Central memory CD4-positive, alpha-beta T cell (primary cell): Measurements from ENCODE around the gene PARVB.
"Not testable (repeated sequence)": the region's sequence is repeated elsewhere in the genome, so short reads cannot be mapped to it uniquely, and the experiment has no call there.

Experiments used
- DNase-seq: peaks from one replicate; pipeline ENCODE4 v3.0.0; 2022

The PARVB gene

GRCh38 chr22:43998679-43999264 is 25.3 kb upstream of the PARVB start:
- DNase-seq = no peak

DNA sequence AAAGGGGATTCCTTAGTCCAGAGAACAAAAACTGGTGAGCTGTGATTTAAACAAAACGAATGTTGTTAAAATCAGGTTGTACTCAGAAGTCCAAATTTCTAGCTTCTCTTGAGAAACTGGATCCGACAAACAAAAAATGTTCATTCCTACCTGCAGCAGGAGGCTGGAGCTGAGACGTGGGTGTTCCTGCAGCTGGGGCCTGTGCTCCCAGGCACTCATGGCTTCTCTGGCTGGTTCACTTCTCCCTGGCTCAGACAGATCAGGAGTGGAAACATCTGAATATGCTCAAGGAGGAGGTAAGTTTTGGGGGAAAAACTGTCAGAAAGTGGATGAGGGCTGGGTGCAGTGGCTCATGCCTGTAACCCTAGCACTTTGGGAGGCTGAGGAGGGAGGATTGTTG is 24.7 kb upstream of the PARVB start:
- DNase-seq = no peak

GRCh38 chr22:44000123-44000522 is 24.0 kb upstream of the PARVB start:
- no peak for DNase-seq

DNA sequence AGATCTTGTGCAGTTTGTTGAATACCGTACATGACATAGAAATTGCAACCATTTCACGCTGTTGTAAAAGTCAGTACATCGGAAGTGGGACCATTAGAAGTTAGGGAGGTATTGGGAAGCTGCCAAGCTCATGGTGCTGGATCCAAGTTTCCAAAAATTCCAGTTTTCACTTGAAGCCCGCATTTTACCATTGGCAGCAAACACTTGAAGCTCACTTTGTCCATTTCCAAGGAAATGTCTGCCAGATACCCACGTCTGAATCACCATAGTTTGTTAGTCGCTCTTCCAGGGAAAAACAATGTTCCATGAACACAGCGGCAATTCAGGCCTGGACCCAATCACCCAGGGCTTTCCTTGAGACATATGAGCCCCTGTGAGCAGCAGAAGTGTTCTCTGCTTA is 22.6 kb upstream of the PARVB start:
- no peak for DNase-seq

DNA sequence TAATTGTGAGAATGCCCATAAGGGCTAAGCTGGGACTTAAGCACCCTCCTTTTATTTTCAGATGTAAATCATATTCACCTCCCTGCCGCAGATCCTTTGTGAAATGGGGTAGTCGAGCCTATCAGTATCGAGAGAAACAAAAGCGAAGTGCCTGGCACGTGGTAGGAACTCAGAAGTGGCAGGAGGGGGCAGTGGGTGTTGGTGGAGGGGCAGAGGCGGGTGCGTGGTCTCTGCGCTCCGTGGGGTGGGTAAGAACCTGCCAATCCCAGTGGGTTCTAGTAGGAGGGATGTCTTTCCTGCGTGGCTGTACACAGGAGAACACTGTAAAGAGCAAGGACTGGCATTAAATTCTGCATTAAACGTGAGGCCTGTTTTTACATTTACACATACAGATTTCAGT is 21.8 kb upstream of the PARVB start:
- no peak for DNase-seq

DNA sequence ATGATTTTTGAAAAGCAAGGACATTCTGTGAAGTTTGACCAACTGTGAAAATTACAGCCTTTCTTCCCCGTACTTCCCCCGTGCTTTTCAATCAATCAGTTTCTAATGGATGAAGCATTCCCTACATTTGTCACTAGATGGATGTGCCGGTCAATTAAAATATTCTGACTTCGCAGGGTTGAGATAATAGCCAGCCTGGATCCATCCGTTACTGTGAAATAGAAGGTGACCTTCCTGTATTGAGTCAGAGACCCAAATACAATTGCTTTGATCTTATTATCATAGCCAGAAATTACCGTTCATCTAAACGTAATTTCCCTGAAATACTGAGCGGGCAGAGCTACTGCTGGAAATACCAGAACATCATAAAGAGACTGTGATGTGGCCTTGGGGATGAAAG is 21.1 kb upstream of the PARVB start:
- DNase-seq = no peak

- DNase-seq = no peak
Observed at GRCh38 chr22:44003405-44004103, 20.5 kb upstream of the PARVB start.

DNA sequence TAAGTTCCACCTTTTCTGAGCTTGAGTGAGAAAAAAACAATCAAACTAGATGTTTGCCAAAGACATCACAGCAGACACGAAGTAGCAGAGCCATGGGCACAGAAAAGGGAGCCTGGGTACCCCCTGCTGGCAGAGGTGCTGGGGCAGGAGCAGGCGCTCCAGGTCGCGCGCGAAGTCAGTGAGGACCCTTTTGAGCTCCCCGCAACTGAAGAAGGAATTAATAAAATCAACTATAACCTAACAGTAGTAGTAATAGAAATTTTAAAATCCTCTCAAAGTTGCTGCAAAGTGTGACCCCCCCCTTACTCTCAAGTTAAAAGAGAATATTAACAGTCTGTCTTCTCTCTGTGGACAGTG is 20.0 kb upstream of the PARVB start:
- no peak for DNase-seq

GRCh38 chr22:44005524-44005923 is 18.6 kb upstream of the PARVB start:
- DNase-seq = no peak

DNA sequence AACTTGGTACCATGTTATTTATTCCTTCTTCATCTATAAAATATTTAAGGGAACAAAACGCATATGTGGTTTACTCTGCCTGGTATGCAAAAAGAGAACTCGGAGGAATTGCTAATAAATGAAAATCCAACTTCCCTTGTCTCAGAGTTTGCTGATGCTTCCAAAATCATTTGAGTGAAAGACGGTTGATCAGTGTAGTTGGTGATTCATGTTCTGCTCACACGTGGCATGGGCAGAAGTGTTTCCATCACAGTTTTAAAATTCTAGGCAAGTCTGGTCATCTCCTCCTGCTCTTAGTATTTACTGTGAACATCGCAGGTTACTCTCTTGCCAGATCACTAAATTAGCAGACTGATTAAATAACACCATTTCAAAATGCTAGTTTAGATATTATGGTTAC is 11.9 kb upstream of the PARVB start:
- DNase-seq = no peak

DNA sequence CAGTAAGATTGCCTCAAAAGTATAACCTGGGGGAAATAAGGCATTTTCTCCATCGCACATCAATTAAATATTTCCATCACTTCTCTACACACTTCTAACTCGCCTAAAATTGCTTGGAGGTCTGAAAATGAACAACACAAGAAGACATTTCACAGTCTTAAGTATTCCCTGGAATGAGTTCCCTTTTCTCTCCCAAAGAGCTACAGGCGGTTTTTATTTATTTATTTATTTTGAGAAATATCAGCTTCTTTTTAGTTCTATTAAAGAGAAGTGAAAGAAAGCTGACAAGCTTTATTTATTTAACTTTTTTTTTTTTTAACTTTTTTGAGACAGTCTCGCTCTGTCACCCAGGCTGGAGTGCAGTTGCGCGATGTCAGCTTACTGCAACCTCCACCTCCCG is 11.5 kb upstream of the PARVB start:
- no peak for DNase-seq

- DNase-seq = no peak
Observed at GRCh38 chr22:44014241-44014640, 9.9 kb upstream of the PARVB start.

- not testable (repeated sequence) for DNase-seq
Observed at GRCh38 chr22:44016586-44016985, 7.5 kb upstream of the PARVB start.

- no peak for DNase-seq
Observed at GRCh38 chr22:44018594-44018993, 5.5 kb upstream of the PARVB start.

- DNase-seq = no peak
Observed at GRCh38 chr22:44019416-44019815, 4.7 kb upstream of the PARVB start.

DNA sequence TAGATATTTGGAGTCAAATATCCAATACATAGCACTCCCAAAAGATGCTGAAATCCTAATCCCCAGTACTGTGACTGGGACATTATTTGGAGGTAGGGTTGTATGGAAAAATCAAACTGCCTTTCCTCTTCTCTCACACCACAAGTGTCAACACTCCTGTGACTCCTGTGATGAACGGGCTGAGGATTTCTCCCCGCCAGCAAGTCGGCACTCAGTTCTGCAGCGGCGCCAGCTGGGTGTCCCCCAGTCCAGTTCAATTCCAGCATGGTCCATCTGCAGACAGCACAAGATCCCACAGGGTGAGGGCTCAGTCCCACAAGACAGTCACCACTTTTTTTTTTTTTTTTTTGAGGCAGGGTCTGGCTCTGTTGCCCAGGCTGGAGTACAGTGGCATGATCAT is 4.3 kb upstream of the PARVB start:
- no peak for DNase-seq

DNA sequence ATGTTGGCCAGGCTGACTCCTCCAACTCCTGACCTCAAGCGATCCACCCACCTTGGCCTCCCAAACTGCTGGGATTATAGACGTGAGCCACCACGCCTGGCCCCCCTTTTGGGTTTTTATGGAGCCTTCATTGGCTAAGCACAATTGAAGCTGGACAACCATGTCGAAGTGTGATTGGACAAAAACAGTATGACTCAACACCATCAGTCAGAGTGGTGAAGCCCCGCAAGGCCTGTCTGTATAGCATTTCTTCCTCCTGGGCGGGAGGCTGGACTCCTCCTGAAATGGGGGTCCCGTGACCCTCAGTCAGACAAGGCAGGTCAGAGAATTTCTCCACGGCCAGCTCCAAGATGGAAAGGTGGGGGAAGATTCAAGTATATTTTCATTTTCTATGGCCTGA is 3.1 kb upstream of the PARVB start:
- no peak for DNase-seq

DNA sequence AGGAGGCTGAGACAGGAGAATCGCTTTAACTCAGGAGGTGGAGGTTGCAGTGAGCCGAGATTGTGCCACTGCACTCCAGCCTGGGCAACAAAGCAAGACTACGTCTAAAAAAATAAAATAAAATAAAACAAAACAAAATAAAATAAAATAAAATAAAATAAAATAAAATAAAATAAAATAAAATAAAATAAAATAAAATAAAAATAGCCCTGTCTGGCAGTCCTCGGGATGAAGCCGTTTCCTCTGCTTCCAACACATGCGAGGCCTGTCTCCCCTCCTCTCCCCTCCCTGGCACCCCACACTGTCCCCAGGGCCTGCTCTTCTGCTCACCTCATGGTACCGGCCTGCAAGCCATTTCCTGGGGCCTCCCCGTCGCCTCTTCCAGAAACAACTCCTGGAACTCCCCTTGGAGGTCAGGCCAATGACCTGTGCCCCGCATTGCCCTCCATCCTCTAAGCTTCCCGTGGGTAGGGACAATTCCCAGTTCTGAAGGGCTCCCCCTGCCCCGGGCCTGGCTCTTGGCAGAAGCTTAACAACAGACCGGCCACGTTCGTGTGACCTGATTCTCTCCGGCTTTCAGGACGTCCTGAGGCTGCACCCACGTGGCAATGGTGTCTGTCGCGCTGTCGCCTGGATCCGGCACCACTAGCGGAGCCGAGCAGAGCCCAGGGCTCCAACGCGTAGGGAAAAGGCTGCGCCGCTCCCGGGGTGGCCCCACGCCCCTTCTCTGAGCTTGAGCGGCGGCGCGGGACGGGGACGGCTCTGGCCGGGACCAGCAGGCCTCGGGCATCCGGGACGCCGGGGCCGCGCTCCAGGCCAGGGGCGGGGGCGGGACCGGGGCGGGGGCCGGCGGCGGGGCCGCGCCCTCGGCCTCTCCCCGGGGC is 456 bp upstream of the PARVB start:
- DNase-seq = no peak

DNA sequence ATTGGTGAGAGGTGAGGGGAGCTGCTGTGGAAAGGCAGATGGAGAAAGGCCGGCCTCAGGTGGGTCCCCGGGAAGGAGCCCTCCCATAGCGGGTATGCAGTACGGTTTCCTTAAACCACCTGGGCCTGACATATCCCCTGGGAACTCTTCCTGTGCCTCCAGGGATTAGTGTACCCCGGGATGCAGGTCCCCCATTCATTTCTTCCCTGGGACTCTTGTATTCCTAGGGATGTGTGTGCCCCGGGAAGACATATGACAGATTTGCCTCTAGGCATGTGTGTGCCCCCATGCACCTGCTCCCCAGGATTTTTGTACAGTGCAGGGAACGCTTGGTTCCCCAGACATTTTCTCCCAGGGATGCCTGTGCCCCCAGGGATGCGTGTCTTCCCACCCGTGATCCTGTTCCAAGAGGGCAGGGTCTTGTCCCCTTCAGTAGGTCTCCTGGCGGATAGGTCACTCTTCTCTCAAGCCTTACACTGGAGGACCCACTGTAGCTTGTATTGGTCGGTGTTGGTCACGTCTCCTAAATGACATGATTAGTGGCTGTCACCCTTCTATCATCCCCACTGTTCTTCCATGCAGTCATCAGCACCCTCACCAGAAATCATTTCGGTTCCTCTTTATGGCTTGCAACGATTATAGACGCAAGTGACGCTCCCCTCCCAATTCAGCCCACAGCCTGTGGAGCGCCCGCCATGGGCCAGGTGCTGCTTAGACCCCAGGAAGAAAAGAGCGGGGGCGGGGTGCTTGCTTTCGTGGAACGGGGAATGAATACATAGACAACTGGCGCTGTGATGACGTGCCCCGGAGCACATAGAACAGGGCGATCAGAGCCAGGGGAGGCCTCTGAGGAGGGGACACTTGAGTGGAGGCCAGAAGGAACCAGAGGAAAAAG is 1.3 kb downstream of the PARVB start:
- DNase-seq = no peak

GRCh38 chr22:44026066-44026629 is 2.0 kb downstream of the PARVB start:
- DNase-seq = no peak

DNA sequence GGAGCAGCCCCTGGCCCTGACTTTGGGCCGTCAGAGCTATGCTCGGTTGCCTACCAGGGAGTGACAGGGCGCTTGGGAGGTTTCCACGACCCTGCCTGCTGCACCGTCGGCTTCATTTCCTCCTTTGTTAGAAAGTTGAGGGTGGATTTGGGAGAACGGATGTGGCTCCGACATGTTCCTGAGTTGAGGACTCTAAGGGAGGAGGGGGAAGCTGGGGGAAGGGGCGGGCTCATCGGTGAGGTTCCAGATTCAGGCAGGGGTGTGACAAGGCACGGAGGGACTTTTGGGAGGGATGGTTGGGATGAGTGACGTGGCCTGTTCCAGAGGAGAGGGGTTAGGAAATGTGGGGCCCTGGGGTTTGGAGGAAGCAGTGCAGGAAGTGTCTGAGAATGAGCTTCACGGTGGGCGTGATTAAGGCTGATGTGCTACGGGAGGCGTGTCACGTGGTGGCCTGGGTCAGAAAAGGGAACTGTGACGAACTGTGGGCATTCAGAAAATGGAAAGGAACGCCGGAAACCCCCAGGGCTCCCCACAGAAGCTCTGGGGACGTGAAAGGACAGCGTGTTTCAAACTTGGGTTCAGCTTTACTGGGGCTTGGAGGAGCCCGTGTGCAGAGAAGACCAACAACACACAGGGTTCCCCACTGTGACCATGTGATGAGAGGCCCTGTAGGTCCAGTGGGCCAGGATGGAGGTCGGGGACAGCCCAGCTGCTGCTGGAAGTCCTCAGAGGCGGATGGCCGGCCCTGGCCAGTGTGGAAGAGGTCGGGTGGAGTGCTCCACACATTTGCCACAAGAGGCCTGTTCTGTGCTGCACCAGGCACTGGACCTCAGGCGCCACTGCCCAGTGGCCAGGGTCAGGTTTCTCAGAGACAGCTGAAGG is 2.8 kb downstream of the PARVB start:
- DNase-seq = peak; percentile 53

DNA sequence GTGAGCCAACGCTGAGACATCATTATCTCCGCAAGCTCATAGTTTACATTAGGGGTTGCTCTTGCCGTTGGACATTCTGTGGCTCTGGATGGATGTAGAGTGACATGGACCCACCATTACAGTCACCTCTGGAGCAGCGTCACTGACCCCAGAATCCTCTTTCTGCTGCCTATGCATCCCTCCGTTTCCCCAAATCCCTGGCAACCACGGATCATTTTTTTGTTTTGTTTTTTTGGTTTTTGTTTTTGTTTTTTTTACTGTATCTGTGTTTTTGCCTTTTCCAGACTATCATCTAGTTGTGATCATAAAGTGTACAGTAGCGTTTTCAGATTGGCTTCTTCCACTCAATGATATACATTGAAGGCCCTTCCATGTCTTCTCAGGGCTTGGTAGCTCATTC is 4.0 kb downstream of the PARVB start:
- no peak for DNase-seq
